GM12892 (cell line): Measurements from ENCODE around the gene LY6G6C.

Experiments used
- POLR2A ChIP-seq: IDR thresholded peaks from 2 replicates; pipeline ENCODE4 v1.6.1; 2011; ENCODE audit warnings: low read depth, low read length, control low read depth
- POLR2AphosphoS5 ChIP-seq: IDR thresholded peaks from 2 replicates; pipeline ENCODE4 v1.6.1; 2011; ENCODE audit warnings: low read depth, low read length, control low read depth
- TAF1 ChIP-seq: IDR thresholded peaks from 2 replicates; pipeline ENCODE4 v1.6.1; 2011; ENCODE audit warnings: low read depth, mild to moderate bottlenecking, control low read depth, low read length, borderline replicate concordance

DNA sequence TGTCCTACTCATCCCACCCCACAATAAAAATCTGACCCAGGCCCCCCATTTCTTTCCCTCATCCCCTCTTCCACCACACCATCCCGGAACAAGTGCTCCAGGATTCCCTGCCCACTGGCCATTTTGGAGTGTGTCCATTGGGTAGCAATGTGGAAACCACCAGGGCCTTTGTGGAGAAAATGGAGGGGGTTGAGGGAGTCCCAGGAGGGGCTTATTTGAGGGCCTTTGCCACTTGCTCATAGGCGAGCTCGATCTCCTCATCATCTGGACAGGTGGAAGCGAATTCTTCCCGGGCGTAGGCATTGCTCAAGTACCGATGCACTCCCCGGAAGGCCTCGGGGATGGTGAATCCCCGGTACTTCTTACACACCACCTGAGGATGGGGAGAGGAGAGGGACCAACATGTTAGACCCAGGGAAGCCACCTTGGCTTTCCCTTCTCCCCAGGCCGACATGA, 9.1 kb upstream of the LY6G6C start:
- TF ChIP-seq POLR2A (no peak), POLR2AphosphoS5 (no peak), TAF1 (no peak)
